Measurements from ENCODE around the gene TPTE2. TPM values are rescaled to one million over a fixed set of nuclear protein-coding genes. Genes with fewer than 3 reads are reported as not detected.

TPTE2 gene
- total RNA-seq: not detected in 2 replicates

GRCh38 chr13:19561127-19561582, at the start of gene TPTE2:
Gene TPTE2, minus strand, starts transcription at chr13:19561532. Its CDS starts 58,298 bp downstream, at chr13:19503234.

Other genes with a start within 250 kb of the TPTE2 start
- gene MPHOSPH8, start 72.1 kb upstream of the TPTE2 start, total RNA-seq: 11.1 and 13.7 TPM in 2 replicates
- 31.4 and 48.4 TPM in 2 replicates for gene PSPC1, start 221.4 kb upstream of the TPTE2 start, total RNA-seq

All from hair follicular keratinocyte (primary cell).